NCI-H446 (cell line): Measurements from ENCODE around the gene FOXD4L1.
"Not testable (repeated sequence)": the region's sequence is repeated elsewhere in the genome, so short reads cannot be mapped to it uniquely, and the experiment has no call there.

Source experiments
- DNase-seq, 2 experiments: peaks; one replicate each; lab custom pipeline; 2025; lab: John Stamatoyannopoulos, UW

FOXD4L1 gene

DNA sequence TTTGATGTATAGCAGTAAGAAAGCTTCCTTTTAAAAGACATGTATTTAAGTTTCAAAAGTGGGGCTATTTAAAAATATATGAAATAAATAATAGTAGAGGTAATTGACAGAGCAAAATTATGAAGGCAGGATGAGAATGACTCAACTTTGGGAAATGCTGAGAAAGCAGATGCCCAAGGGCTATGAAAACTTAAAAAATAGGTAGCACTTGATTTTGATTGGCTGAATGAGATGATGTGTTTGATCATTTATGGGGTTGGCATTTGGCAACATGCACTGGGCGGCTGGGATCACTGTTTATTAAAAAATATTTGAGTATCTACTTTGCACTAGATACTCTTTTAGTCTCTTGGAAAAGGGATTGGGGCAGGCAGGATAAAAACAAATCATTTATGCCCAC, 26.5 kb downstream of the FOXD4L1 start:
- not testable (repeated sequence) for DNase-seq

DNA sequence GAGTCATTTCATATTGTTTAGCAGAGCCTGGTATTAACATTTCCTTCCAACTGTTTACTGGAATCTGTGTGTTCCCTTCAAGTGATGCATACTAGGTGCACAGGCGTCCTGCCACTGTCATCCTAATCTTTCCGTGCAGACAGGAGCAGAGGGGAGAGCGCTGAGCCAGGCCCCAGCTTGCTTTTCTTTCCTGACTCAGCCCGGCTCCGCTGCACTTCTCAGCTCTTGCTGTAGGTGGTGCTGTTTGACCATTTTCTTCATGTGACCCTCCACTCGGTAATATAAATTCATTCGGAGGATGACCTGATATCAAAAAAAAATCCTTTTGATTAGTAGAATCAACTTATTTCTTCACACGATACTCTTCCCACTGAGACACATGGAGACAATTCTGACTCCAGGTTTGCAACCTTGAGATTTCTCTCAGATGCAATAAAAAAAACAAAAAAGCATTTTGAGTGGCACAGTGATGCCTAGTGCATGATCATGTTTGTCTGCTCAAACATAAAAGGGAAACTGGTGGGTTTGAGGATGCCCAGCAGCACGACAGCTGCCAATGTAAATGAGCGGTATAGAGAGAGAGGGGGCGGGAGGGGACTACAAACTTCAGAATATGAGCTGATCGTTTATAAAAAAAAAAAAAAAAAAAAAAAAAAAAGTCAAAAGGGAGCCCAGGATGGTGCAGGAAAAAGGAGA, 29.0 kb downstream of the FOXD4L1 start:
- not testable (repeated sequence) for DNase-seq

DNA sequence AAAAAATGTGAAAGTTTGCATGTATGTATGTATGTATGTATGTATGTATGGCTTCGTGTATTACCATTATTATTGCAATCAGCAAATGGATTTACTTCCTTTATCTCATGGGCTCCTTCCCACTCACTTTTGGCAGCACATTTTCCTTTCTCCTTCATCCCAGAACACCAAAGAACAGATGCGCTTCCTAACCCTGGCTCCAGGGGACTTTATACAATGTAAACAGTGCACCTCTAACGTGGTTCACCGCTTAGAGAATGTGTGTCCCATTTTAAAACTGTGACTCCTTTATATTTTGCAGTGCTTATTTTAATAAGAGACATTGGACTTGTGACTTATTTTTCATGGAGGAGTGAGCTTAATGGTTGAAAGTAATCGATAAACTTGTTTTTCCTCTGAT, 29.7 kb downstream of the FOXD4L1 start:
- DNase-seq: not testable (repeated sequence)

DNA sequence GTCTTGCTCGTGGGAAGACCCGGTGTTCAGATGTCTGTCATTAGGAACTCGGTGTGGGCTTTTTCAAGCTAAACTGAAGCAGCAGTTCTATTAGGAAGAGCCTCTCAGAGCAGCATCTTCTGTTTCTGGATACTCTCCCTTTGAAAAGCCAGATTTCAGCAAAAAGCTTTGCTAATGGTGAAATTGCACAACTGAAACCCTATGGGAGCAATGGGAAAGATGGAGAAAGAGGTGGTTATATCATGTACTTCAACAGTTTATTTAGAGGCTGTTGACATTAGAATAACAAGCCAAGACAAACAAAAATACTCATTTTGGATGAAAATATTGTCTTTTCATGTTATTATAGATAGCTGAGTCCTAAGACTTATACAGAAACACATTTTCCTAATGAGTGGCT, 30.4 kb downstream of the FOXD4L1 start:
- not testable (repeated sequence) for DNase-seq

DNA sequence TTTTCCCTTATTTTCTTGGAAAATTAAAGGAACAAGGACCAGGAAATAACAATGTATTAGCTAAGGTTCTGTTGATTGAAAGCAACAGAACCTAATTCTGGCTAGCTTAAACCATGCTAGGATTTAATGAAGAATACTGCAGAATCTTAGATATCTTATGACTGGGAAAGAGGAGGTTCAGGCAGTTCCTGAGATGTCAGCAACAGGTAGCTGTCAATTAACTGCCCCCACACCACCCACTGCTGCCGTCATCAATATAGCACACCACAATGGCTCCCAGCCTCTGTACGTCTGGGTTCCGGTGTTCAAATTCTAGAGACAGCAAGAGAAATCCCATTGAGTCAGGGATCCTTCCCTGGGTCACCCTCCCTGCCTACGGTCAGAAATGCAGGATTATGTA, 34.5 kb downstream of the FOXD4L1 start:
- not testable (repeated sequence) for DNase-seq

DNA sequence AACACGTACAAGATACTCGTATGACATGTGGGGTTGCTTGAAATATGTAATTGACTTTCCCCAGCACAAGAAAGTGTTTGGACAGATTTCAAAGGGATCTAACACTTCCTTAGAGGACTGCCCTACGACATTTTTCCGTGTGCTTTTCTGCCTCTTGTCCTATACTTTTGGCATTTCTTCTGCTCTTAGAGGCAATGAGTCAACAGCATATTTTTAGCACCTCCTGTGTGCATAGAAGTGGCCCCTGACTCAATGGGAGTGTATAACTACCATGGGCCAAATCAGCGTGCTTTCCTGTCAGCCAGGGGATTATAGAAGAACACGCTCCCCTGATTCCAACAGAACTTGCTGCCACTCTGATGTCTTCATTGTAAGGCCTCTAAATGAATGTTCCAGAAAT, 38.1 kb downstream of the FOXD4L1 start:
- DNase-seq: not testable (repeated sequence)

DNA sequence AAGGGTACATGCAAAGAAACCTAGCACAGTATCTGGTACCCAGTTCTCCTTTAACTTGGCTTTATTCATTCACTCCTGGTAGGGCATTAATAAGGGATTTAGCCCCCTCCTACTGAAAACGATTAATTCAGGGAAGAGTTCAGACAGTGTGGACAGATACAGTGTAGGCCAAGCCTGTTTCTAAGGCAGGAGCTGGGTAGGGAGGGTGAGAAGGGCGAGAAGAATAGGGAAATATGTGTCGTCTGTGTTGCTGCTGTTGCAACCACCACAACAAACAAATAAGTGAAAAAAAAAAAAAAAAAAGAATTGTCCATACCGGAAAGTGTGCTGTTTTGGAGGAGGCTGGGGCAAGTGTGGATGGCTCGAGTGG, 42.4 kb downstream of the FOXD4L1 start:
- DNase-seq: not testable (repeated sequence)

DNA sequence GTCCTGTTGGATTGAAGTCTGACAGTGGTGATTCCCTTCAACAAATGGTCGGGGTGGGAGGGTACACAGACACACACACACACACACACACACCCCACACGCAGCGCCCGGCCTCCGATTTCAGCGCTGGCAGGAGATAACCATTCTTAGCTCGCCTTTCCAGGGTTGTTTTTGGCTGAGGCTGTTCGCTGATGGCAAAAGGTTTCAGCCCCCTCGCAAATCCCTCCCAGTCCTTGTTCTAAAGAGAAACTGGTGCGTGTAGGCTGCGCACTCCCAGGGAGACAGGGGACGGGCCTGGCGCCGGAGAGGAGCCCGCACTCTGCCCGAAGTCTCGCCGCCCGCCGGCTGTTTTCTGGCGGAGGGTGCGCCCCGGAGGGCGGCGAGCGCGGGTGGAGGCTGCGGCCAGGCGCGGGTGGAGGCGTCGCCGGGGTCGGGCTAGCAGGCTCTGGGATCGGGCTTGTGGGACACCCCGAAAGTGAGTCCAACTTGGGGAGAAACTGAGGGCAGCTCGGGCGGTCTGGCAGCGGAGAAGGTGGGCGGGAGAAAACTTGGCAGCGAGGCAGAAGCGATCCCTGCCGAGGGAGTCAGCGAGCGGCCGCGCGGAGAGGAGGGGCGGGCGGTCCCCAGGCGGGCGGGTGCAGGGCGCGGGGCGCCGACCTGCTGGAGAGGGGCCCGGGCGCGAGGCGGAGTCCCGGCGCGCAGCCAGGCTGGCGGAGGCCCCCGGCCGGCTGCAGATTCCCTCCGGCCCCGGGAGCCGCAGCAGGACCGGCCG, 42.9 kb downstream of the FOXD4L1 start:
- not testable (repeated sequence) for DNase-seq

DNA sequence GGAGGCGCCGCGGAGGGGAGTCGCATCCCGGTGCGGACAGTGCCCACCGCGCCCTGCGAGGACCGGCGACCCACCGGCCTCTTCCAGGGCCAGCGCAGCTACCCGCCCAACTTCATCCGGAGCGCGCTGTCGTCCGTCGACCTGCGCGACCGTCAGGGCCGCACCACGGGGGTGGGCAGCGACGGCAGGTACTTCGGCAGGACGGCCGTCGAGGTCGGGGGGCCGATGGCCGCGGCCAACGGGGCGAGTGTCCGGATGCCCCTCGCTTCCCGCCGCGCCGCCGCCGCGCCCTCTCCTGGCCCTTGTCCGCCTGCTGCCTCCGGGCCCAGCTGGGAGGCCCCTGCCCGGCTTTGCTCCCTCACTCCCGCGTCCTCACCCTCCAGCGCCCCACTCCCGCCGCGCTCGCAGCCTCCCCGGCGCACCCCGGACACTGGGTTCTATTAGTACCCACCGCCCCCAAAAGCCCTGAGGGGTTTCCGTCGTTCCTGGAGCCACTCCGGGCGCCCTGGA, 43.6 kb downstream of the FOXD4L1 start:
- not testable (repeated sequence) for DNase-seq

DNA sequence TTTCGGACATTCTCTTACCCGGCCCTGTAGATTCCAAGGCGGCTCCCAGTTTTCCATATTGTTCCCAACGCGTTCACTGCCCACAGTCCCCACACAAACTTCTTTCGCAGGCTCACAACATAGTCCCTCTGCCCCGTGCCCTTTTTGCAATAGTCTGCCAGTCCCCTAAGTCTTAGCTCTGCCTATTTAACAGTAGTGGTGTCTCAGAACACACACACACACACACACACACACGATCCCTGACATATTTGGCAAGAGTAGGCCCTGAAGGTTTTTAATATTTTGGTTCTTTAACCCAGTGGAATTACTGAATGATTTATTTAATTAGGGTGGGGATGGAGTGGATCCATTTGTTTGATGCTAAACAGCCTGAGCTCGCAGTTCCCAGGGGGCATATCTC, 44.1 kb downstream of the FOXD4L1 start:
- not testable (repeated sequence) for DNase-seq
